GM10266 (cell line): ENCODE measurements around the gene RAPGEF2.

Experiments used
- DNase-seq: peaks from one replicate; pipeline ENCODE4 v3.0.0; 2012; ENCODE audit errors: extremely low spot score
- CTCF ChIP-seq: IDR thresholded peaks from 2 replicates; pipeline ENCODE4 v1.5.1; 2012; ENCODE audit warnings: mild to moderate bottlenecking, low read depth; ENCODE audit not compliant: control insufficient read depth, insufficient read depth; ENCODE audit errors: missing control alignments

Gene RAPGEF2

GRCh38 chr4:159355466-159355865 is 252.6 kb downstream of the RAPGEF2 start:
- no peak for DNase-seq
- no peak for TF ChIP-seq CTCF

GRCh38 chr4:159357350-159357749 is 254.5 kb downstream of the RAPGEF2 start:
- no peak for DNase-seq
- TF ChIP-seq CTCF = no peak

- DNase-seq = no peak
- TF ChIP-seq CTCF = no peak
Observed at GRCh38 chr4:159358226-159358625, 255.3 kb downstream of the RAPGEF2 start.

GRCh38 chr4:159360549-159360948 is 257.7 kb downstream of the RAPGEF2 start:
- no peak for DNase-seq
- no peak for TF ChIP-seq CTCF

- TF ChIP-seq CTCF = no peak
- no peak for DNase-seq
Observed at GRCh38 chr4:159363361-159363760, 260.5 kb downstream of the RAPGEF2 start.

GRCh38 chr4:159366966-159367780 is 264.3 kb downstream of the RAPGEF2 start:
- DNase-seq = no peak

GRCh38 chr4:159367781-159368080 is 264.9 kb downstream of the RAPGEF2 start:
- no peak for DNase-seq
- no peak for TF ChIP-seq CTCF

More at GRCh38 chr4:159366966-159367780, 264.3 kb downstream of the RAPGEF2 start:
- no peak for TF ChIP-seq CTCF
